Measurements from ENCODE around the gene CENPM.

- TF ChIP-seq CTCF (conservative IDR thresholded peaks at IDR 0.05; ENCODE audit: low read length) (no peak), EZH2phosphoT487 (IDR thresholded peaks at IDR 0.05; ENCODE audit: borderline replicate concordance, low read depth, low read length) (no peak)
Measured at GRCh38 chr22:41912338-41913039, 34.5 kb downstream of the CENPM start.
